GM23338 (cell line): ENCODE measurements around the gene PEAK3. TPM values are rescaled to one million over a fixed set of nuclear protein-coding genes. Genes with fewer than 3 reads are reported as not detected.

Source experiments
- ATAC-seq: fragments of 200-7000 bp; cut with Tn5 transposase; 3 replicates; pipeline ENCODE4 v1.9.1; 2020
- DNase-seq: peaks from one replicate; pipeline ENCODE4 v3.0.0-alpha.2; 2015; ENCODE audit warnings: low spot score
- H2AFZ ChIP-seq: fragments of 200-600 bp; sonication (generic); 2 replicates; pipeline ENCODE4 v1.8.0; 2016; ENCODE audit warnings: antibody characterized with exemption, mild to moderate bottlenecking, moderate library complexity
- H3F3A ChIP-seq: fragments of 200-600 bp; sonication (generic); replicated peaks from 2 replicates; pipeline ENCODE4 v1.8.0; 2017; ENCODE audit warnings: antibody characterized with exemption, mixed run types, low read depth
- H3K27ac ChIP-seq: fragments of 200-600 bp; sonication (generic); 2 replicates; pipeline ENCODE4 v1.6.1; 2016; ENCODE audit warnings: low read depth
- H3K27me3 ChIP-seq: fragments of 200-600 bp; sonication (generic); 2 replicates; pipeline ENCODE4 v1.8.0; 2016; ENCODE audit warnings: mild to moderate bottlenecking, mixed run types, moderate library complexity; ENCODE audit not compliant: insufficient read depth
- H3K36me3 ChIP-seq: fragments of 200-600 bp; sonication (generic); 2 replicates; pipeline ENCODE4 v1.8.0; 2016; ENCODE audit warnings: mild to moderate bottlenecking; ENCODE audit not compliant: insufficient read depth
- H3K4me1 ChIP-seq: fragments of 200-600 bp; sonication (generic); 2 replicates; pipeline ENCODE4 v1.8.0; 2016; ENCODE audit warnings: mild to moderate bottlenecking, moderate library complexity; ENCODE audit not compliant: insufficient read depth
- H3K4me2 ChIP-seq: fragments of 200-600 bp; sonication (generic); 2 replicates; pipeline ENCODE4 v1.7.1; 2017; ENCODE audit warnings: mixed run types
- H3K4me3 ChIP-seq: fragments of 200-600 bp; sonication (generic); 2 replicates; pipeline ENCODE4 v1.6.1; 2016; ENCODE audit warnings: mixed run types
- H3K79me2 ChIP-seq: fragments of 200-600 bp; sonication (generic); replicated peaks from 2 replicates; pipeline ENCODE4 v1.8.0; 2017; ENCODE audit warnings: mild to moderate bottlenecking; ENCODE audit not compliant: insufficient read depth
- H3K9me2 ChIP-seq: fragments of 200-600 bp; sonication (generic); 2 replicates; pipeline ENCODE4 v1.8.0; 2017; ENCODE audit not compliant: insufficient read depth
- H4K20me1 ChIP-seq: fragments of 200-600 bp; sonication (generic); replicated peaks from 2 replicates; pipeline ENCODE4 v1.8.0; 2017; ENCODE audit warnings: mild to moderate bottlenecking; ENCODE audit not compliant: insufficient read depth
- H3K27ac Mint-ChIP-seq: 2 replicates; pipeline ENCODE4 v1.8.0; 2020; ENCODE audit warnings: inconsistent platforms, mild to moderate bottlenecking, moderate library complexity, mixed read lengths
- H3K27me3 Mint-ChIP-seq: 3 replicates; pipeline ENCODE4 v1.8.0; 2022; ENCODE audit warnings: low read depth, mild to moderate bottlenecking, moderate library complexity, mixed read lengths, inconsistent platforms; ENCODE audit not compliant: insufficient read depth, poor library complexity
- H3K36me3 Mint-ChIP-seq: 3 replicates; pipeline ENCODE4 v1.8.0; 2021; ENCODE audit warnings: low read depth, mild to moderate bottlenecking, inconsistent platforms, moderate library complexity, mixed read lengths
- H3K4me1 Mint-ChIP-seq: 3 replicates; pipeline ENCODE4 v1.8.0; 2020; ENCODE audit warnings: mild to moderate bottlenecking, inconsistent platforms, mixed read lengths
- H3K4me3 Mint-ChIP-seq: 3 replicates; pipeline ENCODE4 v1.8.0; 2021; ENCODE audit warnings: moderate library complexity, mild to moderate bottlenecking, inconsistent platforms, mixed read lengths
- H3K9me3 Mint-ChIP-seq: 3 replicates; pipeline ENCODE4 v1.8.0; 2020; ENCODE audit warnings: moderate library complexity, mild to moderate bottlenecking, inconsistent platforms, mixed read lengths
- CREB1 ChIP-seq: fragments of 250-450 bp; sonication (Bioruptor Pico); IDR thresholded peaks from 2 replicates; pipeline ENCODE4 v1.5.0; 2020; ENCODE audit warnings: low read depth, mild to moderate bottlenecking, moderate library complexity
- CTCF ChIP-seq, 2 experiments: fragments of 200-600 bp in 1 of 2; sonication (generic) in 1 of 2; conservative IDR thresholded peaks; 2 replicates each; pipeline versions ENCODE4 v1.5.1 to v1.6.1; 2016 to 2017; ENCODE audit warnings: antibody characterized with exemption in 2 of 2, low read depth in 2 of 2, mild to moderate bottlenecking in 2 of 2, moderate library complexity in 1 of 2
- EZH2 ChIP-seq: fragments of 200-600 bp; sonication (generic); IDR thresholded peaks from one replicate; pipeline ENCODE4 v1.8.0; 2017; ENCODE audit warnings: antibody characterized with exemption, mild to moderate bottlenecking, low read depth; ENCODE audit not compliant: unreplicated experiment
- ZNF462 ChIP-seq: fragments of 250-450 bp; sonication (Bioruptor Pico); IDR thresholded peaks from 2 replicates; pipeline ENCODE4 v1.5.0; 2020; ENCODE audit warnings: mild to moderate bottlenecking, moderate library complexity
- polyA plus RNA-seq: library from polyadenylated mRNA; unstranded; fragments of >200 nt; fragmentation: Nextera tagmentation; extraction: Ambion mirVana; gene quantifications from 2 replicates; pipeline ENCODE4 v1.2.1, GENCODE V29; 2016
- total RNA-seq: library from RNA; depleted of rRNA; stranded (reverse); fragments of >200 nt; shearing (Covaris generic); gene quantifications from 2 replicates; pipeline ENCODE4 v1.2.3, GENCODE V29; 2014

The PEAK3 gene
- total and polyA plus RNA-seq, 2 experiments from 2014 or later, result not detected

GRCh38 chr19:2288338-2288817 is 6.4 kb upstream of the PEAK3 start (continued):
- no peak for TF ChIP-seq ZNF462

GRCh38 chr19:2287585-2288337 is 5.8 kb upstream of the PEAK3 start:
- H3K4me2 ChIP-seq, result no peak overlapping the region
- Mint-ChIP-seq H3K27ac (no peak overlapping the region), H3K4me3 (no peak overlapping the region), H3K9me3 (peaks cover 4% of the 10 kb centered on the region; the same call in 1 of the 3 replicates), H3K4me1 (peaks cover 11% of the 10 kb centered on the region), H3K27me3 (peaks cover 54% of the 10 kb centered on the region), H3K36me3 (no peaks in the 10 kb centered on the region; the same call in 2 of the 3 replicates)
- no peaks in the 10 kb centered on the region for H3K4me1 ChIP-seq
- H3K79me2 ChIP-seq, result no peaks in the 10 kb centered on the region
- H4K20me1 ChIP-seq, result 0 out of 2 replicates have a peak, but pooled peaks cover 2% of the 10 kb centered on the region
- H3K27me3 ChIP-seq, result peaks cover 63% of the 10 kb centered on the region
- no peak overlapping the region for H3K27ac ChIP-seq
- peak; percentile 1 for DNase-seq
- H3K36me3 ChIP-seq, result no peaks in the 10 kb centered on the region
- peaks cover 12% of the 10 kb centered on the region; the same call in 1 of the 2 replicates for H3F3A ChIP-seq
- H3K9me2 ChIP-seq, result no peaks in the 10 kb centered on the region
- no peak overlapping the region for H2AFZ ChIP-seq
- H3K4me3 ChIP-seq, result no peak overlapping the region
- no peak for ATAC-seq
- TF ChIP-seq EZH2, result no peak
- no peak for TF ChIP-seq CTCF (conservative IDR thresholded peaks at IDR 0.05; ENCODE audit: low read depth in 2 of 2)
- TF ChIP-seq ZNF462, result no peak
- TF ChIP-seq CREB1 (CRISPR knock-in tag), result no peak
